ENCODE data around the gene STXBP5. TPM values are rescaled to one million over a fixed set of nuclear protein-coding genes. Genes with fewer than 3 reads are reported as not detected.

The STXBP5 gene
- total and polyA plus RNA-seq, 2 donors, result 16.1 to 16.8 TPM

DNA sequence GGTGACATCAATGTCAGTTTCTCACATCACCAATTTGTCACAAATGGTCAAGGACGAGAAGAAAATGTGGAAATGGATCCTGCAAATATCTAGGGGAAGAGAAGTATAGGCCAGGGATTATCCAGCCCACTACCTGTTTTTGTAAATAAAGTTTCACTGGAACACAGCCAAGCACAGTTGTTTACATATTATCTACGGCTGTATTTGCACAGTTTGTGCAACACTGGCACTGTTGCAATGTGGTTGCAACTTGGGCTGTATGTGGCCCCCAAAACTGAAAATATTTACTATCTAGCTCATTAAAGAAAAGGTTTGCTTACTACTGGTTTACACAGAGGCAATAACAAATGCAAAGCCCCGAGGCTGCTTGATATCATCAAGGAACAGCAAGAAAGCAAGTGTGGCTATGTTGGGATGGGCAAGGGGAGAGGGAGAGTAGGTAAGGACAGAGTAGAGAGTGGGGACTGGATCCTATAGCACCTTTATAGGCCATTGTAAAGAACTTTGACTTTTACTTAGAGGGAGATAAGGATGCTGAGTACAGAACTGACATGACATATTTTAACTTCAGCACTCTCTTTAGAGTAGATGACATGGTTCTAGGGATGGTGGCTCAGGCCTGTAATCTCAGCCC lies 11.8 kb upstream of the STXBP5 start:
- H3K27ac ChIP-seq (ENCODE audit: low read depth in 1 of 2, low read length in 1 of 2), result no peak overlapping the region
- DNase-seq (ENCODE audit: low read depth in 6 of 9, low spot score in 9 of 9), result no peak

GRCh38 chr6:147194652-147195411 lies 9.4 kb upstream of the STXBP5 start:
- Histone ChIP-seq H3K27ac (ENCODE audit: low read depth in 1 of 2, low read length in 1 of 2) (no peak overlapping the region), H3K36me3 (ENCODE audit: control insufficient read depth in 2 of 2, insufficient read depth in 2 of 2, low read length in 1 of 2) (no peaks in the 10 kb centered on the region), H3K9me3 (ENCODE audit: control insufficient read depth in 2 of 2, insufficient read depth in 1 of 2, low read length in 1 of 2) (no peaks in the 10 kb centered on the region), H3K4me1 (ENCODE audit: control insufficient read depth in 2 of 2, insufficient read depth in 2 of 2, low read length in 2 of 2) (no peaks in the 10 kb centered on the region), H3K4me3 (ENCODE audit: low read length in 2 of 2) (no peak overlapping the region), H3K27me3 (ENCODE audit: control insufficient read depth in 2 of 2, insufficient read depth in 1 of 2, low read length in 1 of 2) (no peaks in the 10 kb centered on the region)
- WGBS, result 71% methylated on average over 6 of the region's 6 CpGs
- DNase-seq (ENCODE audit: low read depth in 6 of 9, low spot score in 9 of 9), result no peak

More for the DNA sequence above, 11.8 kb upstream of the STXBP5 start:
- Histone ChIP-seq H3K9me3 (ENCODE audit: control insufficient read depth in 2 of 2, insufficient read depth in 1 of 2, low read length in 1 of 2) (no peaks in the 10 kb centered on the region), H3K4me3 (ENCODE audit: low read length in 2 of 2) (no peak overlapping the region), H3K36me3 (ENCODE audit: control insufficient read depth in 2 of 2, insufficient read depth in 2 of 2, low read length in 1 of 2) (no peaks in the 10 kb centered on the region), H3K4me1 (ENCODE audit: control insufficient read depth in 2 of 2, insufficient read depth in 2 of 2, low read length in 2 of 2) (no peaks in the 10 kb centered on the region), H3K27me3 (ENCODE audit: control insufficient read depth in 2 of 2, insufficient read depth in 1 of 2, low read length in 1 of 2) (no peaks in the 10 kb centered on the region)
- 93% methylated on average over 3 of the region's 3 CpGs for WGBS

- WGBS, result 78% methylated on average over 3 of the region's 3 CpGs
- no peak overlapping the region for H3K4me3 ChIP-seq (ENCODE audit: low read length in 2 of 2)
- H3K27me3 ChIP-seq (ENCODE audit: control insufficient read depth in 2 of 2, insufficient read depth in 1 of 2, low read length in 1 of 2), result no peaks in the 10 kb centered on the region
- no peaks in the 10 kb centered on the region for H3K9me3 ChIP-seq (ENCODE audit: control insufficient read depth in 2 of 2, insufficient read depth in 1 of 2, low read length in 1 of 2)
- H3K27ac ChIP-seq (ENCODE audit: low read depth in 1 of 2, low read length in 1 of 2), result no peak overlapping the region
- no peaks in the 10 kb centered on the region for H3K4me1 ChIP-seq (ENCODE audit: control insufficient read depth in 2 of 2, insufficient read depth in 2 of 2, low read length in 2 of 2)
- H3K36me3 ChIP-seq (ENCODE audit: control insufficient read depth in 2 of 2, insufficient read depth in 2 of 2, low read length in 1 of 2), result no peaks in the 10 kb centered on the region
- no peak for DNase-seq (ENCODE audit: low read depth in 6 of 9, low spot score in 9 of 9)
Observed at GRCh38 chr6:147195510-147195909, 8.7 kb upstream of the STXBP5 start.

GRCh38 chr6:147195987-147196386 lies 8.2 kb upstream of the STXBP5 start:
- H3K27ac ChIP-seq (ENCODE audit: low read depth in 1 of 2, low read length in 1 of 2), result no peak overlapping the region
- H3K27me3 ChIP-seq (ENCODE audit: control insufficient read depth in 2 of 2, insufficient read depth in 1 of 2, low read length in 1 of 2), result no peaks in the 10 kb centered on the region
- no peaks in the 10 kb centered on the region for H3K4me1 ChIP-seq (ENCODE audit: control insufficient read depth in 2 of 2, insufficient read depth in 2 of 2, low read length in 2 of 2)
- no peaks in the 10 kb centered on the region for H3K36me3 ChIP-seq (ENCODE audit: control insufficient read depth in 2 of 2, insufficient read depth in 2 of 2, low read length in 1 of 2)
- WGBS, result 96% methylated on average over 3 of the region's 3 CpGs
- H3K4me3 ChIP-seq (ENCODE audit: low read length in 2 of 2), result no peak overlapping the region
- no peak for DNase-seq (ENCODE audit: low read depth in 6 of 9, low spot score in 9 of 9)
- H3K9me3 ChIP-seq (ENCODE audit: control insufficient read depth in 2 of 2, insufficient read depth in 1 of 2, low read length in 1 of 2), result no peaks in the 10 kb centered on the region

DNA sequence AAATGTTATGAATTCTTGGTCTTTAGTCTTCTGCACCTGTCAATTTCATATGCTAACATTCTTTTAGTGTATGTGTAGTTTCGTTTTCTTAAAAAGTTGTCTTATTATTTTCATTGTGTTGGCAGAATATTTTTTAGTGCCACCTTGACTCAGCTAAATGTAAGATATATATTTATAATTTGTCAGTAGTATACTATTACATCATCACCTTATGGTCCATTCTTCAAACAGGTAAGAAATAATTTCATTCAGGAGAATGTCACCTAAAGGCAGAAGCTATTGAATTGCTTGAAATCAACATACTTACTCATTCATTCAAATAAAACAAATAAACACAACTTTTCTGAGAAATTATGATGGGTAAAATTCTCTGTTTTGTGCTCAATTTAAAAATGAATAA lies 3.5 kb upstream of the STXBP5 start:
- WGBS, result 95% methylated on average over 1 of the region's 1 CpG

DNA sequence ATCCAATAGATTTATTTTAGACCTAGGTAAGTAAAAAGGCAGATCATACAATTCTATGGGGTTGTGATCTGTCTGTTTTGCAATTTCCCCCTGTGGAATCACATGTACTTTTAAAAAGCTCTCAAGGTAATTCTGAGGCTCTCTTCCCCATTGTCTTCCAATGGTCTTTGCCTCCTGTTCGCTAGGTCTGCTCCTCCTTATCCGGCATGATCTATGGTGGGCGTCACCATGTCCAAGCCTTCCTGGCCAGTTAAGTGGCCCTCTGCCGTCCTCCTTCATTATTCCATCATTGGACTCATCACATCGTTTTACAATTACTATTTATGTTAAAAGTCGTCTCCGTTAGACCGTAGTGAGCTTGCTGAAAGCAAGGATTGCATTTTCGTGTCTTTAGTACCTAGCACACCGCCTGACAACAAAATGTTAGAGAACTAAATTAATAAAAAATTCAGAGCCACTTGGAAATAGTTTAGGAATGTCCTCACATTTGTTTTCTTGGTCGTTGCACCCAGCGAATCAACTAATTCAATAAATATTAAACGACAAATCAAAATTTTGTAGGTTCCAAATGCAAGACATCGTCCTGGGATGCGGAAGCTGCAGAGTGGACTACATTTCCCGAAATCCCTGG lies 2.2 kb upstream of the STXBP5 start:
- Histone ChIP-seq H3K27me3 (ENCODE audit: control insufficient read depth in 2 of 2, insufficient read depth in 1 of 2, low read length in 1 of 2) (no peaks in the 10 kb centered on the region), H3K4me1 (ENCODE audit: control insufficient read depth in 2 of 2, insufficient read depth in 2 of 2, low read length in 2 of 2) (peaks cover 2 to 7% of the 10 kb centered on the region in 2 donors), H3K36me3 (ENCODE audit: control insufficient read depth in 2 of 2, insufficient read depth in 2 of 2, low read length in 1 of 2) (no peaks in the 10 kb centered on the region), H3K27ac (ENCODE audit: low read depth in 1 of 2, low read length in 1 of 2) (peak overlapping the region; percentile 61 to 69), H3K9me3 (ENCODE audit: control insufficient read depth in 2 of 2, insufficient read depth in 1 of 2, low read length in 1 of 2) (no peaks in the 10 kb centered on the region), H3K4me3 (ENCODE audit: low read length in 2 of 2) (peak overlapping the region; percentile 92 to 95)
- peak in 4 of 9 donors; percentile 4 to 40 (median 32) for DNase-seq (ENCODE audit: low read depth in 6 of 9, low spot score in 9 of 9)
- WGBS, result 20% methylated on average over 16 of the region's 16 CpGs

More for the DNA sequence above, 3.5 kb upstream of the STXBP5 start:
- Histone ChIP-seq H3K27ac (ENCODE audit: low read depth in 1 of 2, low read length in 1 of 2) (no peak overlapping the region), H3K27me3 (ENCODE audit: control insufficient read depth in 2 of 2, insufficient read depth in 1 of 2, low read length in 1 of 2) (no peaks in the 10 kb centered on the region), H3K4me1 (ENCODE audit: control insufficient read depth in 2 of 2, insufficient read depth in 2 of 2, low read length in 2 of 2) (peaks cover under 1 to 5% of the 10 kb centered on the region in 2 donors), H3K36me3 (ENCODE audit: control insufficient read depth in 2 of 2, insufficient read depth in 2 of 2, low read length in 1 of 2) (no peaks in the 10 kb centered on the region), H3K9me3 (ENCODE audit: control insufficient read depth in 2 of 2, insufficient read depth in 1 of 2, low read length in 1 of 2) (no peaks in the 10 kb centered on the region), H3K4me3 (ENCODE audit: low read length in 2 of 2) (no peak overlapping the region)
- no peak for DNase-seq (ENCODE audit: low read depth in 6 of 9, low spot score in 9 of 9)

DNA sequence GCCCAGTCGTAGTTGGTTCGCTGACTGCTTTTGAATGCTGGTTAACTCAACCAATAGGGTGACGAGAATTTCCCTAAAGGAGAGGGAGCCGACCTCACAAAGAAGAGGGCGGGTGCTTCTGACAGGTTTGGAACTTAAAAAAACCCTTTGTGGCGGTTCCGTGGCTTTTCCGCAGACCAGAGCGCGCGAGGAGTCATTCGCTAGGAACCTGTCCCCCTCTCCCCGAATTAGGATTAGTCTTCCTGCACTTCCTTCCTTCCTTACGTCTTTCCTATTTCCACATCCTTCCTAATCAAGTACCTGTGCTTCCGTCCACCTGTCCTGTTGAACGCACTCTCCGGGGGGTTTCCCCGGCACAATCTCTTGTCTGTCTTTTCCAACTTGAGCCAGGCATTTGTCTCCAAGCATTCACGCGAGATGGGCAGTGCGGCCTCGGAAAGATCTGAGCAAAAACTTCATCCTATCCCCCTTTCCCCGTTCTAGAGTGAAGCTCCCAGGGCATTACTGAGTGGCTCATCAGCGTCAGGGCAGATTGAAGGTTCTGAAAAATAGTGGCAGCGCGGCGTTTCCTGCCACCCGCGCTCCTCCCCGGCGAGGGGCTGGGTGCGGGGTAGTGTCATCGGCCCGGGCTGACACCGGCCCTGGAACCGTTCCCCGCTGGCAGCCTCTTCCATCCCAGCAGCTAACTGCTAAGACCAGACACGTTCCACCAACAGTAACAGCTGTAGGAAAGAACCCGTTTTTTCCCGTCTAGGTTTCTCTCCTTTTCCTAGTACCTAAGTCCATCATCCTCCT lies 1.5 kb upstream of the STXBP5 start:
- Histone ChIP-seq H3K9me3 (ENCODE audit: control insufficient read depth in 2 of 2, insufficient read depth in 1 of 2, low read length in 1 of 2) (no peaks in the 10 kb centered on the region), H3K27ac (ENCODE audit: low read depth in 1 of 2, low read length in 1 of 2) (peak overlapping the region; percentile 96 to 97), H3K4me3 (ENCODE audit: low read length in 2 of 2) (peak overlapping the region; percentile 92 to 95), H3K36me3 (ENCODE audit: control insufficient read depth in 2 of 2, insufficient read depth in 2 of 2, low read length in 1 of 2) (no peaks in the 10 kb centered on the region), H3K27me3 (ENCODE audit: control insufficient read depth in 2 of 2, insufficient read depth in 1 of 2, low read length in 1 of 2) (no peaks in the 10 kb centered on the region), H3K4me1 (ENCODE audit: control insufficient read depth in 2 of 2, insufficient read depth in 2 of 2, low read length in 2 of 2) (peaks cover 2 to 7% of the 10 kb centered on the region in 2 donors)
- peak; percentile 87 to 99 (median 95) for DNase-seq (ENCODE audit: low read depth in 6 of 9, low spot score in 9 of 9)
- under 1% methylated on average over 40 of the region's 40 CpGs for WGBS

GRCh38 chr6:147203311-147204059 lies 732 bp upstream of the STXBP5 start:
- H3K36me3 ChIP-seq (ENCODE audit: control insufficient read depth in 2 of 2, insufficient read depth in 2 of 2, low read length in 1 of 2), result no peaks in the 10 kb centered on the region
- no peaks in the 10 kb centered on the region for H3K27me3 ChIP-seq (ENCODE audit: control insufficient read depth in 2 of 2, insufficient read depth in 1 of 2, low read length in 1 of 2)
- peak overlapping the region; percentile 92 to 95 for H3K4me3 ChIP-seq (ENCODE audit: low read length in 2 of 2)
- H3K27ac ChIP-seq (ENCODE audit: low read depth in 1 of 2, low read length in 1 of 2), result peak overlapping the region; percentile 96 to 97
- no peaks in the 10 kb centered on the region for H3K9me3 ChIP-seq (ENCODE audit: control insufficient read depth in 2 of 2, insufficient read depth in 1 of 2, low read length in 1 of 2)
- H3K4me1 ChIP-seq (ENCODE audit: control insufficient read depth in 2 of 2, insufficient read depth in 2 of 2, low read length in 2 of 2), result peaks cover 2 to 7% of the 10 kb centered on the region in 2 donors
- DNase-seq (ENCODE audit: low read depth in 6 of 9, low spot score in 9 of 9), result peak; percentile 47 to 86 (median 71)
- under 1% methylated on average over 74 of the region's 74 CpGs for WGBS

Data from thymus (tissue), 11 donors.